Measurements from ENCODE around the gene ADGRG3.

The ADGRG3 gene

DNA sequence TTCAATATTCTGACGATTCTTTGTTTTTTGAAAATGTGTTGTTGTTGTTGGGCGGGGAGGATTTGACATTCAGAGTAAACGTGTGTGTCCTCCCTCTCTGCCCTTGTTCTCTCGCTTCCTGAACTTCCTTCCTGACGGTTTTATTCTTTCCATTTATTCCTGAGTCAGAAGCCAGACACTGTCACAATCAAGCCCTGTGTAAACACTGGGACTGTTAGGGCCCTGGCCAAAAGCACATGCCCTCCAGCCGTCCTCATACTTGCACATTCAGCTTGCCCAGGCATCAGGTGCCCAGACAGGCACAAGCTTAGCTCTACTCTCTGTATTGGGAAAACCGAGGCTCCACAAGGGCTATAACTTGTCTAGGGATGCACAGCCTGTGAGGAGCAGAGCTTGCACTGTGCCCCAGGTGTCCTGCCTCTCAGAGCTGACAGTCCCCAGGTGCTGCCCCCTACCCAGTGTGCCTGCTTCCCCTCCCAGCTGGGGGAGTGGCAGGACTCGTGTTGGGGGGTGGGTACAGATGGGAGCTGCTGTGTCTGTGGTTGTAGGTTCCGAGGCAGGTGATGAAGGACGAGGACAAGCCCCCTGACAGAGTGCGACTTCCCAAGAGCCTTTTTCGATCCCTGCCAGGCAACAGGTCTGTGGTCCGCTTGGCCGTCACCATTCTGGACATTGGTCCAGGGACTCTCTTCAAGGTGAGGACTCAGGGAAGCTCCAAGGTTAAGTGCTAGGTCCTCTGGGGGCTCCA is 9.7 kb downstream of the ADGRG3 start:
- Histone ChIP-seq H3K36me3 (ENCODE audit: control insufficient read depth, insufficient read depth, low read length) (no peaks in the 10 kb centered on the region), H3K4me1 (ENCODE audit: control insufficient read depth, insufficient read depth, low read length) (peaks cover 26% of the 10 kb centered on the region), H3K4me3 (ENCODE audit: low read depth, low read length) (no peak overlapping the region), H3K9ac (ENCODE audit: low read length) (no peak overlapping the region), H3K27me3 (ENCODE audit: control insufficient read depth, insufficient read depth, low read length) (0 out of 2 replicates have a peak, but pooled peaks cover 7% of the 10 kb centered on the region), H3K27ac (ENCODE audit: low read depth, low read length) (no peak overlapping the region), H3K9me3 (ENCODE audit: control insufficient read depth, insufficient read depth, low read depth, low read length) (no peaks in the 10 kb centered on the region)

DNA sequence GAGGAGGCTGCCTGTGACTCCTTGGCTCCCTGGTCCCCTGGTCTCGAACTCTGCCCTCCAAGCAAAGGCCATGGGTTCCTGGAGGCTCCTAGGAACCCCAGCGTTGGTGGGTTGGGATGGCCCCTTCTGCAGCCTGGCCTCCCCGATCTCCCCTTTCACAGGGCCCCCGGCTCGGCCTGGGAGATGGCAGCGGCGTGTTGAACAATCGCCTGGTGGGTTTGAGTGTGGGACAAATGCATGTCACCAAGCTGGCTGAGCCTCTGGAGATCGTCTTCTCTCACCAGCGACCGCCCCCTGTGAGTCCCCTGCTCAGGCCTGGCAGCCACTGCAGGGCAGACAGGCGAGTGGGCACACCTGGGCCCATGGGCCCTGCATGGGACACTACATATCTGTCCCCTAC is 10.9 kb downstream of the ADGRG3 start:
- H3K27ac ChIP-seq (ENCODE audit: low read depth, low read length) = no peak overlapping the region
- H3K27me3 ChIP-seq (ENCODE audit: control insufficient read depth, insufficient read depth, low read length) = no peaks in the 10 kb centered on the region
- no peak overlapping the region for H3K4me3 ChIP-seq (ENCODE audit: low read depth, low read length)
- H3K9ac ChIP-seq (ENCODE audit: low read length) = no peak overlapping the region
- H3K4me1 ChIP-seq (ENCODE audit: control insufficient read depth, insufficient read depth, low read length) = peaks cover 26% of the 10 kb centered on the region
- H3K9me3 ChIP-seq (ENCODE audit: control insufficient read depth, insufficient read depth, low read depth, low read length) = no peaks in the 10 kb centered on the region
- no peaks in the 10 kb centered on the region for H3K36me3 ChIP-seq (ENCODE audit: control insufficient read depth, insufficient read depth, low read length)

DNA sequence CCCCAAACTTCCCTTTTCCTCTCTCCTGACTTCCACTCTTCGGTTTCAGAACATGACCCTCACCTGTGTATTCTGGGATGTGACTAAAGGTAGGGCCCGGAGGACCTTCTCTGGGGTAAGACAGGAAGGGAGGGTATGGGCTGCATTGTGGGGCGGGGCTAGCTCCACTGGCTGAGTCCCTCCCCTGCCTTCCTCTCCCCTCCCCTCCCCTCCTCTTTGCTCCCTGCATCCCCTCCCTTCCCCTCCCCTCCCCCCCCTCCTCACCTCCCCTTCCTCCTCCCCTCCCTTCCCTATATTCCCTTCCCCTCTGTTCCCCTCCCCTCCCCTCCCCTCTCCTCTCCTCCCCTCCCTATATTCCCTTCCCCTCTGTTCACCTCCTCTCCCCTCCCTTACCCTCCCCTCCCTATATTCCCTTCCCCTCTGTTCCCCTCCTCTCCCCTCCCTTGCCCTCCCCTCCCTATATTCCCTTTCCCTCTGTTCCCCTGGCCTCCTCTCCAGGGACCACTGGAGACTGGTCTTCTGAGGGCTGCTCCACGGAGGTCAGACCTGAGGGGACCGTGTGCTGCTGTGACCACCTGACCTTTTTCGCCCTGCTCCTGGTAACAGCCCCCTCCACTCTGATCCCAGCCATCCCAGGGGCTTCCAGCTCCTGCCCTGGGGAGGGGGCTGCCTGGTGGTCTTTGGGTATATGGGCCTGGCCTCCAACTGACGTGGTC is 11.8 kb downstream of the ADGRG3 start:
- H3K4me3 ChIP-seq (ENCODE audit: low read depth, low read length) = no peak overlapping the region
- H3K36me3 ChIP-seq (ENCODE audit: control insufficient read depth, insufficient read depth, low read length) = no peaks in the 10 kb centered on the region
- H3K9ac ChIP-seq (ENCODE audit: low read length) = no peak overlapping the region
- no peaks in the 10 kb centered on the region for H3K9me3 ChIP-seq (ENCODE audit: control insufficient read depth, insufficient read depth, low read depth, low read length)
- H3K27ac ChIP-seq (ENCODE audit: low read depth, low read length) = no peak overlapping the region
- H3K27me3 ChIP-seq (ENCODE audit: control insufficient read depth, insufficient read depth, low read length) = no peaks in the 10 kb centered on the region
- peaks cover 26% of the 10 kb centered on the region for H3K4me1 ChIP-seq (ENCODE audit: control insufficient read depth, insufficient read depth, low read length)

DNA sequence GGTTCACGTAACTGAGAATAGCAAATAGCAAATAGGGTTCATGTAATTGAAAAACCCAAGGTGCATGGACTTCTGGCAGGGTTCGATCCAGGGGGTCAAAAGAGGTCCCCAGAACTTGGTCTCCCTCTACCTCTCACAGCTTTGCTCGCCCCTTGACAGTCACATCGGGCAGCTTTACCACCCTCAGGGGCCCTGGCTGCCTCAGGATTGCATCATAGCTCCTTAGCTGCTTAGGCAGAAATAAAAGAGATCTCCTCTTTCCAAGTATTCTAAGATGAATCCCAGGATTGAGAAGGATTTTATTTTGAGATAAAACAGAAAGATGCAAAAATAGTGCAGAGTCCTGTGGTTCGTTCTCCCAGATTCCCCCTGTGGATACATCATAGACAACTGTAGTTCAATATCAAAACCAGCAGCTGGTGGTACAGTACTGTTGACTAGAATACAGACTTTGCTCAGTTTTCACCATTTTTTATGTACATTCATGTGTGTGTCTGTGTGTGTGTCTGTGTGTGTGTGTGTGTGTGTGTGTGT is 12.8 kb downstream of the ADGRG3 start:
- H3K9ac ChIP-seq (ENCODE audit: low read length) = no peak overlapping the region
- no peak overlapping the region for H3K4me3 ChIP-seq (ENCODE audit: low read depth, low read length)
- H3K4me1 ChIP-seq (ENCODE audit: control insufficient read depth, insufficient read depth, low read length) = peaks cover 20% of the 10 kb centered on the region
- H3K27ac ChIP-seq (ENCODE audit: low read depth, low read length) = no peak overlapping the region
- H3K27me3 ChIP-seq (ENCODE audit: control insufficient read depth, insufficient read depth, low read length) = no peaks in the 10 kb centered on the region
- no peaks in the 10 kb centered on the region for H3K9me3 ChIP-seq (ENCODE audit: control insufficient read depth, insufficient read depth, low read depth, low read length)
- no peaks in the 10 kb centered on the region for H3K36me3 ChIP-seq (ENCODE audit: control insufficient read depth, insufficient read depth, low read length)

DNA sequence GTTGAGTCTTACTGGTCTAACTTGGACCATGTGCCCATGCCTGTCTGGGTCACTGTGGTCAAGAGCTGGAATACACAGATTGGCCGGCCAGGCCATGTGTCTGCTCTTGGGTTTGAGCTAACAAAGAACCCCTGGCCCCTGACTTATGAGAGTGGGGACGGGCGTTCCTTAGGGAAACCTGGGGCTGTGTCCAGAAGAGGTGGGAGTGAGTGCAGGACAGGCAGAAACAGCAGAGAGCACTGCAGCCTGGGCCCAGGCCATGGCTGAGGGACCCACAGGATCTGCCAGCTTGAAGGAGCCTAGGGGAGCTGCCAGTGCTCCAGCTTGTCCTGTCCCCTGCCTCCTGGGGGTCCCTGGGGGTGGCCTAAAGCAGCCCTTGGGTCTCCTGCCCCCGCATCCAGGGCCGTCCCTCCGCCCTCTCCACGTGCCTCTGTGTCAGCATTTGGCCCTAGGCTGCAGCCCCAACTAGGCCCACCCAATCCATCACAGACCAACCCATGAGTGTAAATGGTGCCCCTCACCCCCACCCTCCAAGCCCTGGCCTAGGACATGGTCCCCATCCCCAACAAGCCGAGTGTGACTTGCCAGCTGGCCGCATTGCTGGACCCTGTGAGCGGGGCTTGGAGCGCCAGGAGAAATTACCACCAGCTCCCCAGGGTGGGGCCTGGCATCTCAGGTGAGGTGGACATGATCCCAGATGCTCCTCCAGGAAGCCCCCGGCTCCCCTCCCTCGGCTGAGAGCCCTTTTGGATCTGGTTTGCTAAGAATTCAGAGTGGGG is 14.0 kb downstream of the ADGRG3 start:
- H3K36me3 ChIP-seq (ENCODE audit: control insufficient read depth, insufficient read depth, low read length) = no peaks in the 10 kb centered on the region
- H3K4me3 ChIP-seq (ENCODE audit: low read depth, low read length) = no peak overlapping the region
- H3K27ac ChIP-seq (ENCODE audit: low read depth, low read length) = no peak overlapping the region
- H3K9me3 ChIP-seq (ENCODE audit: control insufficient read depth, insufficient read depth, low read depth, low read length) = no peaks in the 10 kb centered on the region
- peaks cover 9% of the 10 kb centered on the region; the same call in 1 of the 2 replicates for H3K4me1 ChIP-seq (ENCODE audit: control insufficient read depth, insufficient read depth, low read length)
- no peaks in the 10 kb centered on the region for H3K27me3 ChIP-seq (ENCODE audit: control insufficient read depth, insufficient read depth, low read length)
- no peak overlapping the region for H3K9ac ChIP-seq (ENCODE audit: low read length)

DNA sequence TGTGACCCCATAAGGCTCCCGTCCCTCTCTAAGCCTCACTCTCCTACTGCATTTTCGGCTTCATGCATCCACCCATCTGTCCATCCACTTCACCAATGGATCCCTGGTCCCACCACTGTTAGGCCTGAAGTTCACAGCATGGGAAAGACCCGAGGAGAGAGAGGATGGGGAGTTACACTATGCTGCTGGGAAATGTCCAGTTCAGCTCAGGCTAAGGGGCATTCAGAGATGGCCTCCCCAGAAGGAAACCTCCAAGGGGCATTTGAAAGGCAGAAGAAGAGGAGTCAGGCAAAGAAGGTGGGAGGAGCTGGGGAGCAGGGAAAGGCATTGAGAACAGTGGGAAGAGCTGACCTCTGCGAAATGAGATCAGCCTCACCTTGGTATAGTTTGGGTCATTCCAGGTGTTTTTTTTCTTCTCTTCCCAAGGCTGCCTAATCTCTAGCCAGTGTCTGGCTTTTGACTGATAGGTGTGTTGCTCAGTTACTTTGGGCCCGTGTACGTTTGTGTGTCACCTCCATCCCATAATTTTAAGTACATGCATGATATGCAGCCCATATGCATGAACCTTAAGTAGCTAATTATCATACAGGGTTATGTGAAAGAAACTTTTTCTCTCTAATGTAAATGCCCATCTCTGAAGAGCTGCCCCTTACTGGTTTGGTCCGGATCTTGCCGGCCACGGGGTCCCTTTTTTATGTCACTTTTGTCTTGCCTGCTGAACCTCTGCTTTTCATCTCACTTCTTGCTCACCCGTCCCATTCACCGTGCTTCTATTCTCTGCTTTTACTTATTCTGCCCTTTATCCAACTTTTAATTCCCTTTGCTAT is 14.9 kb downstream of the ADGRG3 start:
- no peaks in the 10 kb centered on the region for H3K36me3 ChIP-seq (ENCODE audit: control insufficient read depth, insufficient read depth, low read length)

DNA sequence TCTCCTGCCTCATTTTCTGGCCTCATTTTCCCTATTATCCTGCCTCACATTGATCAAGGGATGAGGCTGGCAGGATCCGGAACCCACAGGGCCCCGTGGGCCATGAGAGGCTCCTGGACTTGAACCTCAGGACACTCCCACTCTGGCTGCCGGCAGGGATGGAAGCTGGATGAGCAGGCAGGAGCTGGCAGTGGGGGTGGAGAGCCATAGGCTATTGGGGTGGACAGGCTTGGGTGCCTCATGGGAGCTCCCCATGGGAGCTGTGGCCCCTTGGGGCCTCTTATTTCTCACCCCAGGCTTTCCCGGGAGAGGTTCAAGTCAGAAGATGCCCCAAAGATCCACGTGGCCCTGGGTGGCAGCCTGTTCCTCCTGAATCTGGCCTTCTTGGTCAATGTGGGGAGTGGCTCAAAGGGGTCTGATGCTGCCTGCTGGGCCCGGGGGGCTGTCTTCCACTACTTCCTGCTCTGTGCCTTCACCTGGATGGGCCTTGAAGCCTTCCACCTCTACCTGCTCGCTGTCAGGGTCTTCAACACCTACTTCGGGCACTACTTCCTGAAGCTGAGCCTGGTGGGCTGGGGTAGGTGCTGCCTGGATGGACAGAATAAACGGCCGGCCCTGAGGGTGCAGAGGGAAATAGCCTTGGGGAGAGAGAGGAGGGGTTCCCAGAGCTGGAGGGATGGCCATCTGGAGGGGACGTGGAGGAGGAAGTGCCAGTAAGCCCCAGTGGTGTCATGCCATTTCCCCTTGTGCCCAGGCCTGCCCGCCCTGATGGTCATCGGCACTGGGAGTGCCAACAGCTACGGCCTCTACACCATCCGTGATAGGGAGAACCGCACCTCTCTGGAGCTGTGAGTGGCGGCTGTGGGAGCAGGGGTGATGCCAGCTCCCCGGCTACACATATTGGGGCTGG is 15.8 kb downstream of the ADGRG3 start:
- Histone ChIP-seq H3K27me3 (ENCODE audit: control insufficient read depth, insufficient read depth, low read length) (no peaks in the 10 kb centered on the region), H3K9me3 (ENCODE audit: control insufficient read depth, insufficient read depth, low read depth, low read length) (no peaks in the 10 kb centered on the region), H3K36me3 (ENCODE audit: control insufficient read depth, insufficient read depth, low read length) (no peaks in the 10 kb centered on the region), H3K4me3 (ENCODE audit: low read depth, low read length) (no peak overlapping the region), H3K27ac (ENCODE audit: low read depth, low read length) (no peak overlapping the region), H3K9ac (ENCODE audit: low read length) (no peak overlapping the region), H3K4me1 (ENCODE audit: control insufficient read depth, insufficient read depth, low read length) (peaks cover 9% of the 10 kb centered on the region; the same call in 1 of the 2 replicates)

More for the DNA sequence above, 14.9 kb downstream of the ADGRG3 start:
- Histone ChIP-seq H3K4me3 (ENCODE audit: low read depth, low read length) (no peak overlapping the region), H3K4me1 (ENCODE audit: control insufficient read depth, insufficient read depth, low read length) (peaks cover 5% of the 10 kb centered on the region; the same call in 1 of the 2 replicates), H3K27me3 (ENCODE audit: control insufficient read depth, insufficient read depth, low read length) (no peaks in the 10 kb centered on the region), H3K27ac (ENCODE audit: low read depth, low read length) (no peak overlapping the region), H3K9ac (ENCODE audit: low read length) (no peak overlapping the region), H3K9me3 (ENCODE audit: control insufficient read depth, insufficient read depth, low read depth, low read length) (no peaks in the 10 kb centered on the region)

DNA sequence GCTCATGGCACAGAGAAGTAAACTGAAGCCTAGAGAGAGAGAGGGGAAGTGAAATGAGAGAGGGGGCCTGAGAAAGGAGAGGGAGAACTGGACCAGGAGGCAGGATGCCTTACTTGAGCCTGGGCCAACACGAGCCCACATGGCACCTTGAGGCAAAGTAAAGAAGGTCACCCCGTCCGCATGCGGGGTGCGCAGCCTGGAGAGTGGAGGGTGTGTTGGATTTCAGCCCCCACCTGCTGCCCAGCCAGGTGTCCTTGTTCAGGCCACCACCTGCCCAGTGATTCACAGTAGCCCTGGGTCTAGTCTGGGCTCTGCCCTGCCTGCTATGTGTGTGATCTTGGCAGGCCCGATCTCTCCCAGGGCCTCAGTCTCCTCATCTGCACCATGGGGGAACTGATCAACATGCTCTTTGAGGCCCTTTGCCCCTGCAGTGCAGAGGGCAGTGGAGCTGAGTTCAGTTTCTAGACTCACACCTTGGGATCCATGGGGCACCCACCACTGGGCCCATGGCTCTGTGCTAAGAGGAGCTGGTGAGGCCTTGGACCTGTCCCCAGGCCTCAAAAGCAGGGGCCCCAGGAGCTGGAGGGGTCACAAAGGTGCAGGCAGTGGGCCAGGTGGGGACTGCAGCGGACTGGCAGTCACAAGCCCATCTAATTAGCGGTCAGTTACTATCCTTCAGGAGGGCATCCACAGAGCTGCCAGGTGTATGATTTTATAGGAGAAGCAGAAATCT is 16.7 kb downstream of the ADGRG3 start:
- H3K4me3 ChIP-seq (ENCODE audit: low read depth, low read length) = no peak overlapping the region
- H3K27ac ChIP-seq (ENCODE audit: low read depth, low read length) = no peak overlapping the region
- no peaks in the 10 kb centered on the region for H3K27me3 ChIP-seq (ENCODE audit: control insufficient read depth, insufficient read depth, low read length)
- H3K36me3 ChIP-seq (ENCODE audit: control insufficient read depth, insufficient read depth, low read length) = no peaks in the 10 kb centered on the region
- H3K4me1 ChIP-seq (ENCODE audit: control insufficient read depth, insufficient read depth, low read length) = peaks cover 11% of the 10 kb centered on the region; the same call in 1 of the 2 replicates
- no peak overlapping the region for H3K9ac ChIP-seq (ENCODE audit: low read length)
- H3K9me3 ChIP-seq (ENCODE audit: control insufficient read depth, insufficient read depth, low read depth, low read length) = no peaks in the 10 kb centered on the region

DNA sequence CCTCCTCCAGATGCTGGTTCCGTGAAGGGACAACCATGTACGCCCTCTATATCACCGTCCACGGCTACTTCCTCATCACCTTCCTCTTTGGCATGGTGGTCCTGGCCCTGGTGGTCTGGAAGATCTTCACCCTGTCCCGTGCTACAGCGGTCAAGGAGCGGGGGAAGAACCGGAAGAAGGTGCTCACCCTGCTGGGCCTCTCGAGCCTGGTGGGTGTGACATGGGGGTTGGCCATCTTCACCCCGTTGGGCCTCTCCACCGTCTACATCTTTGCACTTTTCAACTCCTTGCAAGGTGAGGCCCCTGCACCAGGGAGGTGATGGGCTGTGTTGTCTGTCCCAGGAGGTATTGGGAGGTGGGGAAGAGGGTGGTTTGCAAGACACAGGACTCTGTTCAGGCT is 17.5 kb downstream of the ADGRG3 start:
- no peak overlapping the region for H3K4me3 ChIP-seq (ENCODE audit: low read depth, low read length)
- H3K4me1 ChIP-seq (ENCODE audit: control insufficient read depth, insufficient read depth, low read length) = peaks cover 14% of the 10 kb centered on the region; the same call in 1 of the 2 replicates
- H3K27me3 ChIP-seq (ENCODE audit: control insufficient read depth, insufficient read depth, low read length) = no peaks in the 10 kb centered on the region
- H3K9ac ChIP-seq (ENCODE audit: low read length) = no peak overlapping the region
- H3K36me3 ChIP-seq (ENCODE audit: control insufficient read depth, insufficient read depth, low read length) = no peaks in the 10 kb centered on the region
- no peak overlapping the region for H3K27ac ChIP-seq (ENCODE audit: low read depth, low read length)
- H3K9me3 ChIP-seq (ENCODE audit: control insufficient read depth, insufficient read depth, low read depth, low read length) = no peaks in the 10 kb centered on the region
